Measurements from ENCODE around the gene RANBP3.
"Not testable (repeated sequence)": the region's sequence is repeated elsewhere in the genome, so short reads cannot be mapped to it uniquely, and the experiment has no call there.

- not testable (repeated sequence) for TF ChIP-seq CTCF, POLR2A (IDR thresholded peaks at IDR 0.05)
These were observed 14.7 kb downstream of the RANBP3 start for GRCh38 chr19:5963259-5963658.
